C4-2B (cell line): ENCODE results near the gene ZNF549.
A peak's percentile ranks its signal among the peaks of the same experiment; 100 is the strongest.
"Not testable (repeated sequence)": the region's sequence is repeated elsewhere in the genome, so short reads cannot be mapped to it uniquely, and the experiment has no call there.

Experiments used
- CTCF ChIP-seq: fragments of 450-650 bp; conservative IDR thresholded peaks from 2 replicates; pipeline ENCODE4 v1.5.1; 2017; ENCODE audit warnings: mild to moderate bottlenecking
- ZFX ChIP-seq: fragments of 450-650 bp; IDR thresholded peaks from 2 replicates; pipeline ENCODE4 v1.6.1; 2017

DNA sequence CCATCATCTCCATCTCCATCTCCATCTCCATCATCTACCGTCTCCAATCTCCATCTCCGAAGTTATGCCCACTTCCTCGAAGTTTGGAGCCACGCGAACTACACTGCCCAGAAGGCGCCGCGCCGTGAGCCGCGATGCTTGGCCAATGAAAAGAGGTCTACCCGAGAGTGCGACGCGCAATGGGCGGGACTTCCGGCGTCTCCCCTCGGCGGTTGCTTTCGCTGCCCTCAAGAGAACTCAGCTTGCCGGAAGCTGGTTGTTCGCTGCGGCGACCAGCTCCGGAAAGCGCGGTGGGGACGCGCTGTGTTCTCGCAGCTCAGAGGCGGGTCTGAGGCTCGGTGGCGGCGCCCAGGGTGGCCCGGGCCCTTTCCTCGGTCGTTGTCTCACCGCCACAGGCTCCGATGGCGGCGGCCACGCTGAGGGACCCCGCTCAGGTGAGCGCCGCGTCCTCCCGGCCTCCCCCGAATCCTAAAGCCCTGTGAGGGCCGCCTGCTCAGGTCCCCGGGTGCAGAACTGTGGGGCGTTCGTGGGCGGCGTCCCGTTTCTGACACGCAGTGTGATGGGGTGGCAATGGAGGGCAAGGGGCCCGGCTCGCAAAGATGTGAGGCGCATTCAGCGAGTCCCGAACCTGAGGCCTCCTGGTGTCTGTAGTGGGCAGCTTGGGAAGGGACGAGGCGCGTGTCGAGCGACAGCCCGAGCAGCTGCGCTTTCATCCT lies 27.3 kb upstream of the ZNF549 start, which contains the start of gene ZNF773:
- not testable (repeated sequence) for TF ChIP-seq CTCF
- peak; percentile 39; the same call in 1 of the 2 replicates for TF ChIP-seq ZFX
